Measurements from ENCODE around the gene BBX.

The BBX gene

GRCh38 chr3:107662586-107662985 lies 139.8 kb downstream of the BBX start:
- no peak overlapping the region for H3K4me3 ChIP-seq (ENCODE audit: low read depth in 1 of 2, low read length in 2 of 2)
- H3K9me3 ChIP-seq (ENCODE audit: insufficient read depth, low read length, severe bottlenecking) = no peaks in the 10 kb centered on the region
- no peaks in the 10 kb centered on the region; the same call in 1 of the 2 replicates for H3K36me3 ChIP-seq (ENCODE audit: insufficient read depth, low read length)
- no peak overlapping the region for H3K9ac ChIP-seq (ENCODE audit: low read depth, low read length)
- H3K27ac ChIP-seq (ENCODE audit: low read length) = no peak overlapping the region
- no peak overlapping the region for H3K4me2 ChIP-seq (ENCODE audit: insufficient read depth, low read length)
- no peaks in the 10 kb centered on the region for H3K27me3 ChIP-seq (ENCODE audit: insufficient read depth, low read length, poor library complexity)
- DNase-seq (no peak), ATAC-seq (ENCODE audit: insufficient read depth, low read depth) (no peak)
- no peak overlapping the region for H2AFZ ChIP-seq (ENCODE audit: low read depth, low read length)
- no peak for TF ChIP-seq EZH2 (IDR thresholded peaks at IDR 0.05; ENCODE audit: borderline replicate concordance, low read depth, low read length, severe bottlenecking)
- TF ChIP-seq CTCF (IDR thresholded peaks at IDR 0.05; ENCODE audit: borderline replicate concordance, extremely low read depth, low read length, poor library complexity, severe bottlenecking) = no peak
- H3K4me1 ChIP-seq (ENCODE audit: insufficient read depth, low read length) = no peaks in the 10 kb centered on the region
- no peaks in the 10 kb centered on the region for H3K79me2 ChIP-seq (ENCODE audit: insufficient read depth, low read length)
- H4K20me1 ChIP-seq (ENCODE audit: insufficient read depth, low read length) = 0 out of 2 replicates have a peak, but pooled peaks cover 6% of the 10 kb centered on the region

- no peak for ATAC-seq (ENCODE audit: insufficient read depth, low read depth)
- no peaks in the 10 kb centered on the region for H3K4me1 ChIP-seq (ENCODE audit: insufficient read depth, low read length)
- no peak overlapping the region for H2AFZ ChIP-seq (ENCODE audit: low read depth, low read length)
- no peak overlapping the region for H3K27ac ChIP-seq (ENCODE audit: low read length)
- H3K36me3 ChIP-seq (ENCODE audit: insufficient read depth, low read length) = no peaks in the 10 kb centered on the region; the same call in 1 of the 2 replicates
- no peak overlapping the region for H3K4me2 ChIP-seq (ENCODE audit: insufficient read depth, low read length)
- H3K9me3 ChIP-seq (ENCODE audit: insufficient read depth, low read length, severe bottlenecking) = no peaks in the 10 kb centered on the region
- no peak overlapping the region for H3K9ac ChIP-seq (ENCODE audit: low read depth, low read length)
- H4K20me1 ChIP-seq (ENCODE audit: insufficient read depth, low read length) = peaks cover 6% of the 10 kb centered on the region; the same call in 1 of the 2 replicates
- no peaks in the 10 kb centered on the region for H3K27me3 ChIP-seq (ENCODE audit: insufficient read depth, low read length, poor library complexity)
- no peak for DNase-seq
- no peaks in the 10 kb centered on the region for H3K79me2 ChIP-seq (ENCODE audit: insufficient read depth, low read length)
- H3K4me3 ChIP-seq (ENCODE audit: low read depth in 1 of 2, low read length in 2 of 2) = no peak overlapping the region
- no peak for TF ChIP-seq CTCF (IDR thresholded peaks at IDR 0.05; ENCODE audit: borderline replicate concordance, extremely low read depth, low read length, poor library complexity, severe bottlenecking)
- TF ChIP-seq EZH2 (IDR thresholded peaks at IDR 0.05; ENCODE audit: borderline replicate concordance, low read depth, low read length, severe bottlenecking) = no peak
Measured at GRCh38 chr3:107663266-107663665, 140.5 kb downstream of the BBX start.

GRCh38 chr3:107664614-107665013 lies 141.9 kb downstream of the BBX start:
- Histone ChIP-seq H3K27me3 (ENCODE audit: insufficient read depth, low read length, poor library complexity) (no peaks in the 10 kb centered on the region), H4K20me1 (ENCODE audit: insufficient read depth, low read length) (peaks cover 4% of the 10 kb centered on the region; the same call in 1 of the 2 replicates), H3K27ac (ENCODE audit: low read length) (no peak overlapping the region), H3K9me3 (ENCODE audit: insufficient read depth, low read length, severe bottlenecking) (no peaks in the 10 kb centered on the region), H3K4me2 (ENCODE audit: insufficient read depth, low read length) (no peak overlapping the region), H3K4me3 (ENCODE audit: low read depth in 1 of 2, low read length in 2 of 2) (no peak overlapping the region), H3K79me2 (ENCODE audit: insufficient read depth, low read length) (no peaks in the 10 kb centered on the region), H3K36me3 (ENCODE audit: insufficient read depth, low read length) (no peaks in the 10 kb centered on the region; the same call in 1 of the 2 replicates), H2AFZ (ENCODE audit: low read depth, low read length) (no peak overlapping the region), H3K4me1 (ENCODE audit: insufficient read depth, low read length) (no peaks in the 10 kb centered on the region), H3K9ac (ENCODE audit: low read depth, low read length) (no peak overlapping the region)
- no peak for ATAC-seq (ENCODE audit: insufficient read depth, low read depth)
- TF ChIP-seq EZH2 (IDR thresholded peaks at IDR 0.05; ENCODE audit: borderline replicate concordance, low read depth, low read length, severe bottlenecking) (no peak), CTCF (IDR thresholded peaks at IDR 0.05; ENCODE audit: borderline replicate concordance, extremely low read depth, low read length, poor library complexity, severe bottlenecking) (peak; percentile 45)
- DNase-seq = no peak

GRCh38 chr3:107665351-107665750 lies 142.6 kb downstream of the BBX start:
- Histone ChIP-seq H3K4me2 (ENCODE audit: insufficient read depth, low read length) (no peak overlapping the region), H3K79me2 (ENCODE audit: insufficient read depth, low read length) (no peaks in the 10 kb centered on the region), H3K4me3 (ENCODE audit: low read depth in 1 of 2, low read length in 2 of 2) (no peak overlapping the region), H2AFZ (ENCODE audit: low read depth, low read length) (no peak overlapping the region), H3K4me1 (ENCODE audit: insufficient read depth, low read length) (no peaks in the 10 kb centered on the region), H3K36me3 (ENCODE audit: insufficient read depth, low read length) (no peaks in the 10 kb centered on the region), H4K20me1 (ENCODE audit: insufficient read depth, low read length) (peaks cover 4% of the 10 kb centered on the region; the same call in 1 of the 2 replicates), H3K9ac (ENCODE audit: low read depth, low read length) (no peak overlapping the region), H3K9me3 (ENCODE audit: insufficient read depth, low read length, severe bottlenecking) (no peaks in the 10 kb centered on the region), H3K27ac (ENCODE audit: low read length) (no peak overlapping the region), H3K27me3 (ENCODE audit: insufficient read depth, low read length, poor library complexity) (no peaks in the 10 kb centered on the region)
- DNase-seq = no peak
- no peak for TF ChIP-seq CTCF (IDR thresholded peaks at IDR 0.05; ENCODE audit: borderline replicate concordance, extremely low read depth, low read length, poor library complexity, severe bottlenecking)
- TF ChIP-seq EZH2 (IDR thresholded peaks at IDR 0.05; ENCODE audit: borderline replicate concordance, low read depth, low read length, severe bottlenecking) = no peak
- no peak for ATAC-seq (ENCODE audit: insufficient read depth, low read depth)

Data from DND-41 (cell line).